ENCODE measurements around the gene P2RY8.
"Not testable (repeated sequence)": the region's sequence is repeated elsewhere in the genome, so short reads cannot be mapped to it uniquely, and the experiment has no call there.

The P2RY8 gene

DNA sequence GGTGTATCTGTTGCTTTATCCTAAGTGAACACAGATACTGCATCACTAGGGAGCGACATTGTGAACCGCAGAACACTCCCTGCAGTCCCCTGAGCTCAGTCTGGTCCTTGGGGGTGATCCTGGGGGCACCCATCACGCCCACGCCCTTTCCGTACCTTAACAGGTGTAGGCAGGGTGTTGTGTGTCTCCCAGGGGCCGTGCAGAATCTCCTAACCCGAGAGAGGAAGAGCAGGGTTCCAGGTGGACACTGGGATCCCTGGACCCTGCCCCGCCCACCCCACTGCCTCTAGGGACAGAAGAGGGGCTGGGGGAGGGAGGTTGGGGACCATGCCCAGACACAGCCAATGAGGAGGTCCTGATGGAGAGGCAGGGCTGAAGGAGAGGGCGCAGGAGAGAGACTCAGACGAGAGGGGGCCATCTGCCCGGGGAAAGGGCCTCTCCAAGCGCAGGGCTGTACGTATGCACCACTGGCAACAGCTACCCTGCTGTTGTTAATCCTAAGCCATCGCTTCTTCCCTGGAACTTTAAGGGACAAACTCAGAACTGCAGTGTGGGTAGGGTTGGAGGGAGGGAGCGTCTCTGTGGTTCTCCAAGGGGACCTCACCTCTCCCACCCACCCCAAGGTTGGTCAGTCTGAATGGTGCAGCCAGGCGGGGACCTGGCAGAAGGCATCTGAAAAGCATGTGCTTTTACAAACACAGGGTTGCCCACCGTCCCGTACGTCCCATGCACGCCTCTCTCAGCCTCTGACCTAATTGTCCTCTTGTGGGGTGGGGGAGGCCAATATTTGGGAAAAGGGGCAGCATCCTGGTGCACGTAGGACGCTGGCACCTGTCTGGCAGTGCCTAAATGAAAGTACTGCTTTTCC, 2.5 kb downstream of the P2RY8 start:
- Mint-ChIP-seq H3K27me3 (no peaks in the 10 kb centered on the region), H3K9me3 (no peaks in the 10 kb centered on the region), H3K27ac (peak overlapping the region; percentile 97 to 99), H3K4me3 (peak overlapping the region; percentile 97 to 98), H3K36me3 (ENCODE audit: insufficient read depth) (peaks cover 47% of the 10 kb centered on the region), H3K4me1 (ENCODE audit: low read depth in 2 of 2) (peaks cover 20 to 21% of the 10 kb centered on the region in 2 donors)
- DNase-seq, result peak in 1 of 3 experiments; percentile 46
- peak; percentile 24 for ATAC-seq (replicated peaks)

DNA sequence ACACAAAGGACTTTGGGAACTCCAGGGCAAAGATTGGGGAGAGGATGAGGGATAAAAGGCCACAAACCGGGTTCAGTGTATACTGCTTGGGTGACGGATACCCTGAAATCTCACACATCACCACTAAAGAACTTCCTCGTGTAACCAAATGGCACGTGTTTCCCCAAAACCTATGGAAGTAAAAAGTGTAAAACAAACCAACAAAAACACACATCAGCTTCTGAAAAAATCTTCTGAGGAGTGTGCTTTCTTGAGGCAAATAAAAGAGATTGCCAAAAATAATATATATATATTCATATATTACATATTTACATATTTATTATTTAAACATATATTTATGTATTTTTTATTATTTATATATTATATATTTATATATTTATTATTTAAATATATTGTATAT, 3.9 kb downstream of the P2RY8 start:
- DNase-seq, result no peak
- Mint-ChIP-seq H3K27me3 (no peaks in the 10 kb centered on the region), H3K36me3 (ENCODE audit: insufficient read depth) (peaks cover 47% of the 10 kb centered on the region), H3K9me3 (no peaks in the 10 kb centered on the region), H3K27ac (peak overlapping the region in 1 of 2 donors; percentile 21), H3K4me3 (peak overlapping the region; percentile 7 to 64), H3K4me1 (ENCODE audit: low read depth in 2 of 2) (peaks cover 20 to 21% of the 10 kb centered on the region in 2 donors)
- ATAC-seq (replicated peaks), result no peak

DNA sequence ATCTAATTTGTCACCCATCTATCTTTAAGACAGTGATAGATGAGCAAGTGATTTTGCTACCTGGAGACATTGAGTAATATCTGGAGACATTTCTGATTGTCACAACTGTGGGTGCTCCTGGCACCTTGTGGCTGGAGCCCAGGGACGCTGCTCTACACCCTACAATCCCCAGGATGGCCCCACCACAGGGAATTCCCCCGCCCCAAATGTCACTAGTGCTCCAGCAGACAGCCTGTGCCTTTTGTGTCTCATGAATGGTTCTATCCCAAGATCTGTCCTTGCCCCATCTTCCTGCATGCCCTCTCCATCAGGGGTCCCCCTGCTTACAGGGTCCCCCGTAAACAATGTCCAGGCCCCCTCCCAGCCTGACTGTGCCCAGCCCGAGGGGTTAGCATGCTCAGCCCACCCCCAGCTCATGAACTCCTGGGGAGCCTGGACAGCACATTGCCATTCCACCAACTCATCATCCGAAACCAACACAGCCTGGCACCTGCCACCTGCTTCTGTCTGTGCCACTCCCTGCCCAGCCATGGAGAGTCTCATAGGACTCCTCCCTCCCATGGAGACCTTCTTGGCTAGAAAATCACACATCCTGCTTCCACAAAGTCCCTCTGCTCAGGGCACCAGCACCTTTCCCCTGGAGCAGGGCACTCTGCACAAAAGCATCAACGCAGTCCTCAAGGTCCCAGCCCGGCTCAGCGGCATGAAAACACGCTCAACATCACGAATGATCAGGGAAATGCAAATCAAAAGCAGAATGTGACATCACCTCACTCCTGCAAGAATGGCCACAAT, 5.7 kb downstream of the P2RY8 start:
- DNase-seq, result no peak
- Mint-ChIP-seq H3K27me3 (no peaks in the 10 kb centered on the region), H3K27ac (no peak overlapping the region), H3K9me3 (no peaks in the 10 kb centered on the region), H3K4me3 (no peak overlapping the region), H3K4me1 (ENCODE audit: low read depth in 2 of 2) (peaks cover 9 to 12% of the 10 kb centered on the region in 2 donors), H3K36me3 (ENCODE audit: insufficient read depth) (peaks cover 30% of the 10 kb centered on the region)
- ATAC-seq (replicated peaks), result no peak

DNA sequence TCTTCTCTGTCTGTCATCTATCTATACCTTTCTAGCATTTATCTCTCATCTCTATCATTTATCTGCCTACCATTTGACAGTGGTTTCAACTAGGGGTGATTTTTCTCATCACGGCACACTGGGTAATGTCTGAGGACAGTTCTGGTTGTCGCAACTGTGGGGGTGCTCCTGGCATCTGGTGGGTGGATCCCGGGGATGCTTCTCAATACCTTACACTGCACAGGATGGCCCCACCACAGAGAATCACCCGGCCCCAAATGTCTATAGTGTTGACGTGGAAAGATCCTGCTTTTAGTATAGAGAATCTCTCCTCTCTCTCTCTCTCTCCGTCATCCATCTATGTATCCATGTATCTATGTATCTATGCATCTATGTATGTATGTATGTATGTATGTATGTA, 7.2 kb downstream of the P2RY8 start:
- ATAC-seq (replicated peaks), result no peak
- Mint-ChIP-seq H3K27ac (no peak overlapping the region), H3K4me1 (ENCODE audit: low read depth in 2 of 2) (peaks cover 4 to 9% of the 10 kb centered on the region in 2 donors), H3K36me3 (ENCODE audit: insufficient read depth) (peaks cover 14% of the 10 kb centered on the region), H3K4me3 (no peak overlapping the region), H3K9me3 (no peaks in the 10 kb centered on the region), H3K27me3 (no peaks in the 10 kb centered on the region)
- DNase-seq, result no peak

DNA sequence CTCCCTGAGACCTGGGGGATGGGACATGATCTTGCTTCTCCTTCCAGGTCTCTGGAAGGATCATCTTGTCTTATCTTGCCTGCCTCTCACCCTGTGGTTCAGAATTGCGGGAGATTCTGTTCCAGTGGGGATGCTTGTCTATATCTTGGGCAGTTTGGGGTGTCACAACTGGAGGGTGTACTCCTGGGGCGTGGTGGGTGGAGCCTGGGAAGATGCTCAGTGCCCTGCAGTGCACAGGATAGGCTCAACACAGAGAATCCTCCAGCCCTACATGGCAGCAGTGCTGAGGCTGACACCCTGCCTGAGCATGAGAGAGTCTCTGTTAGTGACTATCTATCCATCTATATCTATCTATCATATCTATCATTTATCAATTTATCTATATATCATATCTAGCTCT, 7.7 kb downstream of the P2RY8 start:
- ATAC-seq (replicated peaks) (peak; percentile 43), DNase-seq (no peak)
- Mint-ChIP-seq H3K36me3 (ENCODE audit: insufficient read depth) (peaks cover 10% of the 10 kb centered on the region), H3K9me3 (no peaks in the 10 kb centered on the region), H3K27me3 (no peaks in the 10 kb centered on the region), H3K27ac (no peak overlapping the region), H3K4me1 (ENCODE audit: low read depth in 2 of 2) (peaks cover 3 to 9% of the 10 kb centered on the region in 2 donors), H3K4me3 (no peak overlapping the region)

DNA sequence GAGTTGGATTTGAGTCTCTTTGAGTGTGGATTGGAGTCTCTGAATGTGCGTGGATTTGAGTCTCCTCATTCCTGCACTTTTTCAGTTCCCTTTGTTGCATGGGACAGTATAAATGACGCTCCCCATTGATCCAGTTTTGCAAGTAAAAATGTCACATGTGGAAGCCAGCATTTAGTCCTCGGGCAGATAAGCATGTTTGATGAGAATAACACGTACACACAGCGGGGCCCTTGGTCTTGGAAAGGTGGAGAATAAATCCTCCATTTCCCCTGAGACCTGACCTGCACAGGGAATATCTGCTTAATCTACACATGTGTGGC, 8.1 kb downstream of the P2RY8 start:
- Mint-ChIP-seq H3K4me3 (no peak overlapping the region), H3K4me1 (ENCODE audit: low read depth in 2 of 2) (peaks cover 0 to 7% of the 10 kb centered on the region in 2 donors), H3K27me3 (no peaks in the 10 kb centered on the region), H3K9me3 (no peaks in the 10 kb centered on the region), H3K36me3 (ENCODE audit: insufficient read depth) (peaks cover 8% of the 10 kb centered on the region), H3K27ac (no peak overlapping the region)
- DNase-seq, result no peak
- ATAC-seq (replicated peaks), result no peak

DNA sequence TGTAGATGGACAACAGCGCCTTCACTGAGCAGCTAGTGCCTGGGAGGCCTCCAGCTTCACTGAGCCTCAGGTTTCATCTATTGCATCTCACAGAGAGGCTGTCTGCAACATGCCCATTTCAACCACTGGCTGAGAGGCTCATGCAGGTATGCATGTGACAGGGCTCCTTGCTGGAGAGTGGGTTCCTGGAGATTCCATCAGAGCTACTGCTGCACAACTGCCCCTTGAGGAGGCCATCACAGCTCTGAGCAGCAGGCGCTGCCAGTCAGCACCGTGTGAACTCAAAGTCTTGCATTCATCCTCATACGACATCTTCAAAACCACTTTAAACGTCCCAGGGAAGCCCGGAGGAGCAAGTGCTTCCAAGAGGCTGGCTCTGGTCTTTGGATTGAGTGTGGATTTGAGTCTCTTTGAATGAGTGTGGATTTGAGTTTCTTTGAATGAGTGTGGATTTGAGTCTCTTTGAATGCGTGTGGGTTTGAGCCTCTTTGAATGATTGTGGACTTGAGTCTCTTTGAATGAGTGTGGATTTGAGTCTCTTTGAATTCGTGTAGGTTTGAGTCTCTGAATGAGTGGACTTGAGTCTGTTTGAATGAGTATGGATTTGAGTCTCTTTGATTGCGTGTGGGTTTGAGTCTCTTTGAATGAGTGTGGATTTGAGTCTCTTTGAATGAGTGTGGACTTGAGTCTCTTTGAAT, 8.7 kb downstream of the P2RY8 start:
- no peaks in the 10 kb centered on the region for H3K27me3 Mint-ChIP-seq
- no peaks in the 10 kb centered on the region for H3K9me3 Mint-ChIP-seq
- no peak overlapping the region for H3K4me3 Mint-ChIP-seq
- peaks cover 10% of the 10 kb centered on the region for H3K36me3 Mint-ChIP-seq (ENCODE audit: insufficient read depth)
- H3K27ac Mint-ChIP-seq, result no peak overlapping the region
- ATAC-seq (replicated peaks) (no peak), DNase-seq (no peak)
- peaks cover under 1 to 7% of the 10 kb centered on the region in 2 donors for H3K4me1 Mint-ChIP-seq (ENCODE audit: low read depth in 2 of 2)

DNA sequence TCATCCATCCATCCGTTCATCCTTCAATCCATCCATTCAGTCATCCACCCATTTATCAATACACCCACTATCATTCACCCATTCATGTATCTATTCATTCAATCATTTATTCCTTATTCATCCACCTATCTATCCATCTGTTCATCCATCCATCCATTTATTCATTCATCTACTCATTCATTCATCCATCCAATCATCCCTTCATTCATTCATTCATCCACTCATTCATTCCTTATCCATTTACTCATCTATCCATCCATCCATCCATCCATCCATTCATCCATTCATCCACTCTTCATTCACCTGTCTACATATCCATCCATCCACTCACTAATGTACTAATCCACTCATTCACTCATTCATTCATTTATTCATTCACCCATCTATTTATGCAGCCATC, 9.5 kb downstream of the P2RY8 start:
- Mint-ChIP-seq H3K27ac (no peak overlapping the region), H3K4me1 (ENCODE audit: low read depth in 2 of 2) (peaks cover 3 to 4% of the 10 kb centered on the region in 2 donors), H3K27me3 (no peaks in the 10 kb centered on the region), H3K36me3 (ENCODE audit: insufficient read depth) (peaks cover 4% of the 10 kb centered on the region), H3K9me3 (no peaks in the 10 kb centered on the region), H3K4me3 (no peak overlapping the region)
- ATAC-seq (replicated peaks), result no peak
- DNase-seq, result no peak

DNA sequence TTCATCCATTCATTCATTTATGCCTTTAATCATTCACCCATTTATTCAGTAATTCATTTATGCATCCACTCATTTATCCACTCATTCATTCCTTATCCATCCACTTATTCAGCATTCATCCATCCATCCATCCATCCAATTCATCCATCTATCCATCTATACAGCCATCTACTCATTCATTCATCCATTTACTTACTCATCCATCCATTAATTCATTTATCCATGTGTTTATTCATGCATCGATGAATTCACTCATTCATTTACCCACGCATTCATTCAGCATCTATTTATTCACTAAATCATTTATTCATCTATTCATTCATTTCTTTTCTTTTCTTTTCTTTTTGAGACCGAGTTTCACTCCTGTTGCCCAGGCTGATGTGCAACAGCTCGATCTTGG, 10.4 kb downstream of the P2RY8 start:
- no peak for DNase-seq
- Mint-ChIP-seq H3K27me3 (no peaks in the 10 kb centered on the region), H3K9me3 (no peaks in the 10 kb centered on the region), H3K4me1 (ENCODE audit: low read depth in 2 of 2) (peaks cover 7 to 10% of the 10 kb centered on the region in 2 donors), H3K27ac (no peak overlapping the region), H3K4me3 (no peak overlapping the region), H3K36me3 (ENCODE audit: insufficient read depth) (peaks cover 10% of the 10 kb centered on the region)
- no peak for ATAC-seq (replicated peaks)

DNA sequence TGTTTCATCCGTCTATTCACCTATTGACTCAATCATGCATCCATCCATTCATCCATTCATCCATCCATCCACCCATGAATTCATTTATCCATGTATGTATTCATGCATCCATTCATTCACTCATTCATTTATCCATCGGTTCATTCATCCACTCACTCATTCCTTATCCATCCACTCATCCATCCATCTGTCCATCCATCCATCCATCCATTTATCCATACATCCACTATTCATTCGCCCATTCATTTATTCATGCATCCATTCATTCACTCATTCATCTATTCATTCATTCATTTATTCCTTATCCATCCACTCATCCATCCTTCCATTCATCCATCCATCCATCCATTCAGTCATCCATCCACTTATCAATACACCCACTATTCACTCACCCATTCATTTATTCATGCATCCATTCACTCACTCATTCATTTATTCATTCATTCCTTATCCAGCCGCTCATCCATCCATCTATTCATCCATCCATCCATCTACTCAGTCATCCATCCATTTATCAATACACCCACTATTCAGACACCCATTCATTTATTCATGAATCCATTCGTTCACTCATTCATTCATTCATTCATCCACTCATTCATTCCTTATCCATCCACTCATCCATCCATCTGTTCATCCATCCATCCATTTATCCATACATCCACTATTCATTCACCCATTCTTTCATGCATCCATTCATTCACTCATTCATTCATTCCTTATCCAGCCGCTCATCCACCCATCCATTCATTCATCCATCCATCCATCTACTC, 11.2 kb downstream of the P2RY8 start:
- no peaks in the 10 kb centered on the region for H3K27me3 Mint-ChIP-seq
- DNase-seq, result no peak

DNA sequence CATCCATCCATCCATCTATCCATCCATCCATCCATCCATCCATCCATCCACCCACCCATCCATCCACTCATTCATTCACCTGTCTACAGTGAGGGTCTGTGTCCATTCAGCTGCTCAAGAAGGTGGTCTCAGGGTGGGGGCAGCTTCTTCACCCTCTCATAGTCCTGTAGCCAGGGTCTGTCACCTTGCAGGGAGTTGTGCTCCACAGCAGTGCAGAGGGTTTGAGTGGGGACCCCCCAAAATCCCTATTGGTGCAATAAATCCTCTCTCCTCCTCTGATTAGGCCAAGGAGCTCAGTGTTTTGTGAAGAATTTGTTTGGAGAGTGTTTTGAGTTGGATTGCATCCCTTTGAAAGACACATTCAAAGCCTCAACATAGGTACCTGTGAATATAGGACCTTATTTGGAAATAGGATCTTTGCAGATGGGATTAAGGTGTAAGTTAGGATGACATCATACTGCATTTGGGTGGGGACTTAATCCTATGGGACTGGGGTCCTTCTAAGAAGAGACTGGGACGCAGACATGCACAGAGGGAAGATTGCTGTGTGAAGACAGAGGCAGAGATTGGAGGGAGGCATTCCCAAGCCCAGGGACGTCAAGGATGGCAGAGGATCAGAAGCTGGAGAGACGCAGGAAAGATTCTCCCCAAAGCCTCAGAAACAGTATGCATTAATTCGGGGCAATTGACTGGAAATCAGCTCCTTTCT, 12.0 kb downstream of the P2RY8 start:
- Mint-ChIP-seq H3K4me3 (no peak overlapping the region), H3K36me3 (ENCODE audit: insufficient read depth) (peaks cover 25% of the 10 kb centered on the region), H3K27me3 (no peaks in the 10 kb centered on the region), H3K9me3 (peaks cover 0 to 1% of the 10 kb centered on the region in 2 donors), H3K27ac (no peak overlapping the region), H3K4me1 (ENCODE audit: low read depth in 2 of 2) (peaks cover 18 to 25% of the 10 kb centered on the region in 2 donors)
- ATAC-seq (replicated peaks), result no peak
- no peak for DNase-seq

More for the DNA sequence above, 11.2 kb downstream of the P2RY8 start:
- Mint-ChIP-seq H3K4me3 (no peak overlapping the region), H3K9me3 (no peaks in the 10 kb centered on the region), H3K4me1 (ENCODE audit: low read depth in 2 of 2) (peaks cover 11 to 18% of the 10 kb centered on the region in 2 donors), H3K27ac (no peak overlapping the region), H3K36me3 (ENCODE audit: insufficient read depth) (peaks cover 18% of the 10 kb centered on the region)
- no peak for ATAC-seq (replicated peaks)

DNA sequence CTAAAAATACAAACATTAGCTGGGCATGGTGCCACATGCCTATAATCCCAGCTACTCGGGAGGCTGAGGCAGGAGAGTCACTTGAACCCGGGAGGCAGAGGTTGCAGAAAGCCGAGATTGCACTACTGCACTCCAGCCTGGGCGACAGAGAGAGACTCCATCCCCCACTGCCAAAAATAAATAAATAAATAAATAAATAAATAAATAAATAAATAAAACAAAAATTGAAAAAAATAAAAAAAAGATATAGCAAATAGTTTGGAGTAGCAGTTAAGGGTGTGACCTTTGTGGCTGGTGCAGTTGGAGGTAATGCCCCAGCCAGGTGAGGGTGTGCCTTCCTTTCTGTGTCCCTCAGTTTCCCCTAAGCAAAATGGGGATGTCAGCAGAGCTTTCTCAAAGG, 14.1 kb downstream of the P2RY8 start:
- peaks cover 36% of the 10 kb centered on the region for H3K36me3 Mint-ChIP-seq (ENCODE audit: insufficient read depth)
- ATAC-seq (replicated peaks); H3K9me3 Mint-ChIP-seq; H3K27me3 Mint-ChIP-seq; DNase-seq: not testable (repeated sequence)
- H3K4me1 Mint-ChIP-seq (ENCODE audit: low read depth in 2 of 2), result peaks cover 36 to 44% of the 10 kb centered on the region in 2 donors
- H3K27ac Mint-ChIP-seq, result peak overlapping the region in 1 of 2 donors; percentile 92
- peak overlapping the region in 1 of 2 donors; percentile 75 for H3K4me3 Mint-ChIP-seq

Measured in effector memory CD8-positive, alpha-beta T cell (primary cell).